H1 (cell line): ENCODE measurements around the gene SURF2. TPM values are rescaled to one million over a fixed set of nuclear protein-coding genes. Genes with fewer than 3 reads are reported as not detected.

Experiments
- CTCF ChIA-PET: fragments of 300-600 bp; sonication (Branson Sonifier 250); formaldehyde crosslinking; loops from one replicate; lab custom pipeline; 2021; ENCODE audit not compliant: partially characterized antibody; lab: Charles Lee
- POLR2A ChIA-PET: fragments of 300-600 bp; sonication (Branson Sonifier 250); formaldehyde crosslinking; loops from one replicate; lab custom pipeline; 2021; ENCODE audit warnings: inconsistent platforms; ENCODE audit not compliant: partially characterized antibody; lab: Charles Lee
- DNase-seq, 2 experiments: peaks; one replicate each; pipeline versions ENCODE4 v3.0.0 to v3.0.0-alpha.2; 2010 to 2022; ENCODE audit warnings: low spot score in 2 of 2, low read depth in 1 of 2, mixed read lengths in 1 of 2
- FAIRE-seq: peaks from 2 replicates; lab custom pipeline; 2011; peaks lifted over from hg19 to GRCh38; lab: Jason Lieb, UNC
- H2AFZ ChIP-seq: 2 replicates; pipeline ENCODE4 v1.8.1; 2012; ENCODE audit warnings: low read length, inconsistent platforms
- H2AK5ac ChIP-seq: 2 replicates; pipeline ENCODE4 v1.6.1; 2013; ENCODE audit warnings: low read depth, low read length
- H2BK120ac ChIP-seq: replicated peaks from 2 replicates; pipeline ENCODE3; 2013; ENCODE audit warnings: low read depth, low read length, inconsistent platforms
- H2BK12ac ChIP-seq: 2 replicates; pipeline ENCODE4 v1.6.1; 2013; ENCODE audit warnings: low read depth, low read length
- H2BK15ac ChIP-seq: 2 replicates; pipeline ENCODE4 v1.6.1; 2013; ENCODE audit warnings: low read length
- H2BK20ac ChIP-seq: 2 replicates; pipeline ENCODE4 v1.6.1; 2013; ENCODE audit warnings: low read length
- H2BK5ac ChIP-seq: 2 replicates; pipeline ENCODE4 v1.6.1; 2013; ENCODE audit warnings: low read depth, low read length
- H3K14ac ChIP-seq: 2 replicates; pipeline ENCODE4 v1.6.1; 2013; ENCODE audit warnings: inconsistent platforms; ENCODE audit not compliant: insufficient read length
- H3K18ac ChIP-seq: 2 replicates; pipeline ENCODE4 v1.6.1; 2013; ENCODE audit warnings: low read length; ENCODE audit errors: extremely low read depth
- H3K23ac ChIP-seq: 2 replicates; pipeline ENCODE4 v1.6.1; 2013; ENCODE audit warnings: inconsistent platforms; ENCODE audit not compliant: insufficient read length
- H3K23me2 ChIP-seq: 2 replicates; pipeline ENCODE4 v1.6.1; 2013; ENCODE audit warnings: low read depth, low read length
- H3K27ac ChIP-seq: 2 replicates; pipeline ENCODE4 v1.6.1; 2011; ENCODE audit warnings: low read depth, low read length, inconsistent platforms
- H3K27me3 ChIP-seq, 4 experiments: replicated peaks in 1 of 4; 1 replicate in 1 of 4; 2 replicates in 3 of 4; pipeline versions ENCODE4 v1.6.1 to v1.8.1; 2011 to 2013; ENCODE audit warnings: low read length in 3 of 4, mild to moderate bottlenecking in 3 of 4, inconsistent platforms in 2 of 4, mixed read lengths in 2 of 4, moderate library complexity in 1 of 4; ENCODE audit not compliant: control insufficient read depth in 3 of 4, insufficient read depth in 3 of 4; ENCODE audit errors: extremely low read depth in 1 of 4
- H3K36me3 ChIP-seq, 4 experiments: 2 replicates each; pipeline versions ENCODE4 v1.6.1 to v1.8.1; 2011 to 2013; ENCODE audit warnings: mild to moderate bottlenecking in 4 of 4, low read length in 3 of 4, moderate library complexity in 2 of 4, control low read depth in 1 of 4, inconsistent platforms in 1 of 4; ENCODE audit not compliant: insufficient read depth in 4 of 4, control insufficient read depth in 2 of 4
- H3K4ac ChIP-seq: replicated peaks from 2 replicates; pipeline ENCODE3; 2013; ENCODE audit warnings: low read length, low read depth, mixed read lengths, inconsistent platforms; ENCODE audit not compliant: insufficient read length
- H3K4me1 ChIP-seq, 4 experiments: replicated peaks in 1 of 4; 1 replicate in 1 of 4; 2 replicates in 3 of 4; pipeline versions ENCODE4 v1.6.1 to v1.8.1; 2011 to 2013; ENCODE audit warnings: low read length in 3 of 4, inconsistent platforms in 2 of 4, mixed read lengths in 1 of 4; ENCODE audit not compliant: insufficient read depth in 4 of 4, control insufficient read depth in 3 of 4
- H3K4me2 ChIP-seq, 2 experiments: 2 replicates each; pipeline versions ENCODE4 v1.6.1 to v1.8.1; 2011 to 2013; ENCODE audit warnings: low read depth in 2 of 2, low read length in 2 of 2, control low read depth in 1 of 2, inconsistent platforms in 1 of 2, mild to moderate bottlenecking in 1 of 2; ENCODE audit not compliant: insufficient read depth in 1 of 2
- H3K4me3 ChIP-seq, 4 experiments: fragments of 200-600, 300-600 bp in 1 of 4; sonication (generic), shearing (Covaris generic), sonication (Bioruptor Twin) in 1 of 4; 2 replicates each; pipeline versions ENCODE4 v1.5.1 to v1.8.1; 2011 to 2016; ENCODE audit warnings: low read length in 4 of 4, low read depth in 3 of 4, control low read depth in 2 of 4, inconsistent platforms in 2 of 4, mild to moderate bottlenecking in 2 of 4, mixed read lengths in 1 of 4, moderate library complexity in 1 of 4; ENCODE audit not compliant: insufficient read depth in 2 of 4; ENCODE audit errors: extremely low read depth in 1 of 4
- H3K56ac ChIP-seq: replicated peaks from 2 replicates; pipeline ENCODE3; 2013; ENCODE audit warnings: low read depth, mild to moderate bottlenecking, mixed read lengths, low read length, inconsistent platforms; ENCODE audit not compliant: insufficient read length
- H3K79me1 ChIP-seq: 2 replicates; pipeline ENCODE4 v1.6.1; 2013; ENCODE audit warnings: low read depth, low read length, control low read depth
- H3K79me2 ChIP-seq, 2 experiments: 2 replicates each; pipeline versions ENCODE4 v1.6.1 to v1.8.1; 2012 to 2013; ENCODE audit warnings: low read length in 2 of 2, mild to moderate bottlenecking in 2 of 2, inconsistent platforms in 1 of 2; ENCODE audit not compliant: insufficient read depth in 2 of 2, control insufficient read depth in 1 of 2
- H3K9ac ChIP-seq, 4 experiments: replicated peaks in 1 of 4; 1 replicate in 1 of 4; 2 replicates in 3 of 4; pipeline versions ENCODE4 v1.6.1 to v1.8.1; 2011 to 2013; ENCODE audit warnings: low read depth in 3 of 4, low read length in 3 of 4, control low read depth in 2 of 4, mild to moderate bottlenecking in 2 of 4, moderate library complexity in 2 of 4, inconsistent platforms in 1 of 4; ENCODE audit errors: extremely low read depth in 1 of 4
- H3K9me3 ChIP-seq, 2 experiments: 2 replicates each; pipeline versions ENCODE4 v1.6.1 to v1.8.1; 2012 to 2013; ENCODE audit warnings: mild to moderate bottlenecking in 2 of 2, moderate library complexity in 2 of 2, control low read depth in 1 of 2, inconsistent platforms in 1 of 2, low read depth in 1 of 2, low read length in 1 of 2, mixed read lengths in 1 of 2; ENCODE audit not compliant: insufficient read depth in 2 of 2
- H4K20me1 ChIP-seq, 2 experiments: replicated peaks in 1 of 2; 2 replicates each; pipeline versions ENCODE3 to v1.8.1; 2011 to 2013; ENCODE audit warnings: inconsistent platforms in 2 of 2, low read length in 2 of 2, mild to moderate bottlenecking in 1 of 2; ENCODE audit not compliant: insufficient read depth in 2 of 2, control insufficient read depth in 1 of 2
- H4K5ac ChIP-seq: 2 replicates; pipeline ENCODE4 v1.6.1; 2013; ENCODE audit warnings: low read length, low read depth, mixed read lengths, inconsistent platforms; ENCODE audit not compliant: insufficient read length
- H4K8ac ChIP-seq: 2 replicates; pipeline ENCODE4 v1.8.0; 2013; ENCODE audit warnings: mild to moderate bottlenecking, moderate library complexity, low read length, inconsistent platforms; ENCODE audit not compliant: insufficient read depth; ENCODE audit errors: extremely low read depth
- H4K91ac ChIP-seq: replicated peaks from 2 replicates; pipeline ENCODE3; 2013; ENCODE audit warnings: low read length, mixed read lengths, inconsistent platforms; ENCODE audit not compliant: insufficient read length
- ATF2 ChIP-seq: IDR thresholded peaks from 2 replicates; pipeline ENCODE4 v1.6.1; 2012; ENCODE audit warnings: low read length, inconsistent platforms
- FOSL1 ChIP-seq: IDR thresholded peaks from 2 replicates; pipeline ENCODE4 v1.6.1; 2011; ENCODE audit warnings: mild to moderate bottlenecking, low read depth, low read length, moderate library complexity; ENCODE audit not compliant: insufficient read depth
- JUND ChIP-seq: IDR thresholded peaks from 2 replicates; pipeline ENCODE4 v1.6.1; 2011; ENCODE audit warnings: mild to moderate bottlenecking, improper control_type of control experiment, low read length
- RAD21 ChIP-seq, 2 experiments: IDR thresholded peaks in 1 of 2; conservative IDR thresholded peaks in 1 of 2; 2 replicates each; pipeline ENCODE4 v1.6.1; 2011; ENCODE audit warnings: low read depth in 2 of 2, low read length in 2 of 2, improper control_type of control experiment in 1 of 2, inconsistent platforms in 1 of 2, mild to moderate bottlenecking in 1 of 2, moderate library complexity in 1 of 2
- RBBP5 ChIP-seq: IDR thresholded peaks from 2 replicates; pipeline ENCODE4 v1.7.1; 2012; ENCODE audit warnings: low read depth, mild to moderate bottlenecking, inconsistent platforms, low read length, moderate library complexity, borderline replicate concordance
- SAP30 ChIP-seq: fragments of 300-600 bp; sonication (generic); IDR thresholded peaks from 2 replicates; pipeline ENCODE4 v1.7.1; 2012; ENCODE audit warnings: low read length, moderate library complexity, mild to moderate bottlenecking, inconsistent platforms; ENCODE audit not compliant: insufficient read depth, insufficient replicate concordance
- SIRT6 ChIP-seq: IDR thresholded peaks from one replicate; pipeline ENCODE4 v1.7.1; 2012; ENCODE audit warnings: low read length, inconsistent platforms
- SP2 ChIP-seq: IDR thresholded peaks from 2 replicates; pipeline ENCODE4 v1.6.1; 2012; ENCODE audit warnings: mild to moderate bottlenecking, low read length, inconsistent platforms
- SRF ChIP-seq: IDR thresholded peaks from 2 replicates; pipeline ENCODE4 v1.6.1; 2011; ENCODE audit warnings: mild to moderate bottlenecking, low read depth, low read length, moderate library complexity
- SUZ12 ChIP-seq: fragments of 200-600 bp; sonication (generic); IDR thresholded peaks from 2 replicates; pipeline ENCODE4 v1.6.1; 2012; ENCODE audit warnings: mild to moderate bottlenecking, inconsistent platforms, low read length, moderate library complexity, mixed read lengths
- WGBS, 2 experiments: shearing (Covaris generic) in 1 of 2; methylation state at CpG; one replicate each; pipeline versions ENCODE4 v1.1.6 to v1.1.7; 2013 to 2015; ENCODE audit warnings: low lambda C conversion rate in 2 of 2, mixed read lengths in 2 of 2, inconsistent platforms in 1 of 2, low coverage in 1 of 2, missing lambda C conversion rate in 1 of 2; ENCODE audit not compliant: insufficient replicate concordance in 2 of 2, insufficient coverage in 1 of 2, insufficient read length in 1 of 2; ENCODE audit errors: extremely low coverage in 1 of 2, missing lambda C conversion rate in 1 of 2; 5-methylcytosine and 5-hydroxymethylcytosine counted together
- polyA plus RNA-seq, 7 experiments: library from polyadenylated mRNA; depleted of rRNA in 3 of 7; stranded (reverse) in 5 of 7; unstranded in 2 of 7; fragments of >200 nt in 5 of 7; fragments of 200-250 nt in 2 of 7; gene quantifications; 1 replicate in 5 of 7; 2 replicates in 1 of 7; 4 replicates in 1 of 7; pipeline versions ENCODE4 v1.2.1 to v1.2.3, GENCODE V29; 2011 to 2013; ENCODE audit warnings: missing spikeins in 2 of 7, mixed read lengths in 2 of 7
- total RNA-seq: library from RNA; stranded (reverse); fragmentation: NEBNext Ultra II Directional; extraction: Animal tissue kit (Norgen Biotek cat#: 25700); gene quantifications from 2 replicates; pipeline ENCODE4 v1.2.1, GENCODE V29; 2021

Gene SURF2
- total and polyA plus RNA-seq, 2 of the 8 experiments (the other 6 are each of a cell fraction or from before 2014, with no cell fraction given), result 36.6 to 37.7 TPM

- no peak overlapping the region for H3K23ac ChIP-seq
- H3K79me1 ChIP-seq, result peaks cover 10% of the 10 kb centered on the region
- peaks cover 4 to 16% of the 10 kb centered on the region in 2 experiments for H4K20me1 ChIP-seq
- H3K27me3 ChIP-seq, result no peaks in the 10 kb centered on the region
- peaks cover 7% of the 10 kb centered on the region; the same call in 1 of the 2 replicates for H3K23me2 ChIP-seq
- WGBS, 2 experiments, result 93% methylated on average over 45 of the region's 57 CpGs; no CpG with 5 or more reads in 1 of the 2 experiments
- H3K27ac ChIP-seq, result no peak overlapping the region
- H3K4me3 ChIP-seq, result no peak overlapping the region
- H4K5ac ChIP-seq, result no peak overlapping the region
- no peak overlapping the region for H4K8ac ChIP-seq
- no peak overlapping the region for H3K4ac ChIP-seq
- H2BK12ac ChIP-seq, result no peak overlapping the region
- DNase-seq (no peak), FAIRE-seq (no peak)
- H3K14ac ChIP-seq, result no peak overlapping the region
- H3K4me1 ChIP-seq, result peaks cover 0 to 9% (median 2%) of the 10 kb centered on the region in 4 experiments; a peak in 1 of 7 replicates
- H2AFZ ChIP-seq, result no peak overlapping the region
- H3K18ac ChIP-seq, result no peak overlapping the region
- H2BK120ac ChIP-seq, result no peak overlapping the region
- H3K9ac ChIP-seq, result no peak overlapping the region
- H2AK5ac ChIP-seq, result no peak overlapping the region
- no peak overlapping the region for H3K4me2 ChIP-seq
- H3K56ac ChIP-seq, result no peak overlapping the region
- POLR2A ChIA-PET, result interaction anchor here (0.9 to 7.3 kb wide), 7 partner anchors 9 to 149 kb away, joined by 3 to 120 read pairs (median 5); partner anchors contain the start of genes MED22 and RPL7A
- no peak overlapping the region for H2BK20ac ChIP-seq
- peaks cover 20 to 43% (median 35%) of the 10 kb centered on the region in 4 experiments for H3K36me3 ChIP-seq
- no peak overlapping the region for H2BK15ac ChIP-seq
- CTCF ChIA-PET, result interaction anchor here (0.6 to 7.0 kb wide), 10 partner anchors 9 to 155 kb away, joined by 3 to 123 read pairs (median 4); no protein-coding TSS in a partner anchor
- peaks cover 0 to 15% of the 10 kb centered on the region in 2 experiments; a peak in 2 of 4 replicates for H3K79me2 ChIP-seq
- no peak overlapping the region for H2BK5ac ChIP-seq
- no peaks in the 10 kb centered on the region for H3K9me3 ChIP-seq
- no peak overlapping the region for H4K91ac ChIP-seq
- TF ChIP-seq RBBP5 (no peak), SIRT6 (no peak), RAD21 (IDR thresholded peaks at IDR 0.05 in 1 of 2, conservative IDR thresholded peaks at IDR 0.05 in 1 of 2; ENCODE audit: low read depth in 2 of 2, low read length in 2 of 2) (no peak), SAP30 (no peak), SP2 (no peak), FOSL1 (no peak), JUND (no peak), SRF (no peak), SUZ12 (no peak), ATF2 (no peak)
Measured at GRCh38 chr9:133331641-133332380, 24.5 kb upstream of the SURF2 start.
